ENCODE measurements around the gene INPP5K.

The INPP5K gene

DNA sequence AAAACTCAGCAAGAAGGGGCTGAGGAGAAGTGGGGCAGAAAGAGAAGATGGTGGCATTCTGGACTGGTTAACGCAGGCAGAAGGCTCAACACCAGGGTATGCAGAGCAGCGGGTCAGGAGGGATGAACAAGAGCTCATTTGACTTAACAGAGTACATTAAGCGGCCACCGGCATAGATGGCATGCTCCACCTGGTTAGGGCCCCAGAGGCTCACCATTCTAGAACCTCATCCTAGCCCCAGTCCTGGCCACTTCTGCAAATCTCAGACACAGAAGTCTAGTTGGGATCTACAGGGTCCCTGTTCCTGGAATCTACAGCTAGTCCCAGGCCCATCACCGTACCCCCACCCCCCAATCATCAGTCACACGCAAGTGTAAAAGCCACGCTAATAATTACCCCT, 22.2 kb downstream of the INPP5K start:
- DNase-seq (ENCODE audit: low spot score) (no peak), ATAC-seq (ENCODE audit: low read depth) (no peak)
- Histone ChIP-seq H3K27me3 (ENCODE audit: insufficient read depth, poor library complexity, severe bottlenecking) (no peaks in the 10 kb centered on the region), H3K4me1 (ENCODE audit: insufficient read depth, poor library complexity, severe bottlenecking) (peaks cover under 1% of the 10 kb centered on the region), H3K27ac (ENCODE audit: poor library complexity, severe bottlenecking) (no peak overlapping the region), H3K36me3 (ENCODE audit: low read depth) (no peaks in the 10 kb centered on the region), H3K9me3 (ENCODE audit: severe bottlenecking) (no peaks in the 10 kb centered on the region), H3K4me3 (ENCODE audit: severe bottlenecking) (no peak overlapping the region)
- TF ChIP-seq, protein P1, sequence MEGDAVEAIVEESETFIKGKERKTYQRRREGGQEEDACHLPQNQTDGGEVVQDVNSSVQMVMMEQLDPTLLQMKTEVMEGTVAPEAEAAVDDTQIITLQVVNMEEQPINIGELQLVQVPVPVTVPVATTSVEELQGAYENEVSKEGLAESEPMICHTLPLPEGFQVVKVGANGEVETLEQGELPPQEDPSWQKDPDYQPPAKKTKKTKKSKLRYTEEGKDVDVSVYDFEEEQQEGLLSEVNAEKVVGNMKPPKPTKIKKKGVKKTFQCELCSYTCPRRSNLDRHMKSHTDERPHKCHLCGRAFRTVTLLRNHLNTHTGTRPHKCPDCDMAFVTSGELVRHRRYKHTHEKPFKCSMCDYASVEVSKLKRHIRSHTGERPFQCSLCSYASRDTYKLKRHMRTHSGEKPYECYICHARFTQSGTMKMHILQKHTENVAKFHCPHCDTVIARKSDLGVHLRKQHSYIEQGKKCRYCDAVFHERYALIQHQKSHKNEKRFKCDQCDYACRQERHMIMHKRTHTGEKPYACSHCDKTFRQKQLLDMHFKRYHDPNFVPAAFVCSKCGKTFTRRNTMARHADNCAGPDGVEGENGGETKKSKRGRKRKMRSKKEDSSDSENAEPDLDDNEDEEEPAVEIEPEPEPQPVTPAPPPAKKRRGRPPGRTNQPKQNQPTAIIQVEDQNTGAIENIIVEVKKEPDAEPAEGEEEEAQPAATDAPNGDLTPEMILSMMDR (IDR thresholded peaks at IDR 0.05; ENCODE audit: poor library complexity, severe bottlenecking), result no peak

DNA sequence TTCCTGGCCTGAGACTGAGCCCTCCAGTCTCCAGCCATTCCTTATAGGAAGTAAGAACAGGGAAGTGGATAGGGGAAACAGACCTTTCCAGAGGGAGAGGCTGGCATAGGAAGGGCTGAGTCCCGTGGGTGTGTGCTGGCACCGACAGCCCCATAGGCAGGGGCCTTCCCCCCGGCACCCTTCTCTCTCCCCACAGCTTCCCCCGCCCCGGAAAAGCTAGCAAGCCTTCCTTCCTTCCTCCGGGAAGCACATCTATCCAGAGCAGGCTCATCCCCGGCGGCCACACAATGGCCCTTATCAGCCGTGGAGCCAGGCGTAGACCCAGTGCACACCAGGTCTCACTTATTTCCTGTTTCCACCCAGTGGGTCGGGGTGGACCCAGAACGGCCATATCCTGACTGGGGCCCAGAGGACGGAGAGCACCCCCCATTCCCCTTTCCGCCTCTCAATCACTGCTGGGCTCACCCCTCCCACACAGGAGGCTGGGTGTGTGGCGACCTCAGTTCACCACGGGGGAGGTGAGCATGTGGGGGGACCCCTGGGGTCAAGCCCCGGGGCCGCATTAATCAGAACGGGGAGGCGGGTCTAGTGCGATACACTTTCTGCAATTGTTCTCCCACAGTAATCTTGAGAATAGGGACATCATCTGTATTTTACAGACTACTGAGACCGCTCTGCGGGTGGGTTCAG, 23.0 kb downstream of the INPP5K start:
- DNase-seq (ENCODE audit: low spot score), result no peak
- Histone ChIP-seq H3K9me3 (ENCODE audit: severe bottlenecking) (no peaks in the 10 kb centered on the region), H3K4me1 (ENCODE audit: insufficient read depth, poor library complexity, severe bottlenecking) (peaks cover 7% of the 10 kb centered on the region), H3K27me3 (ENCODE audit: insufficient read depth, poor library complexity, severe bottlenecking) (no peaks in the 10 kb centered on the region), H3K4me3 (ENCODE audit: severe bottlenecking) (no peak overlapping the region), H3K27ac (ENCODE audit: poor library complexity, severe bottlenecking) (no peak overlapping the region), H3K36me3 (ENCODE audit: low read depth) (no peaks in the 10 kb centered on the region)
- TF ChIP-seq, protein P1 (IDR thresholded peaks at IDR 0.05; ENCODE audit: poor library complexity, severe bottlenecking), result no peak
- no peak for ATAC-seq (ENCODE audit: low read depth)

DNA sequence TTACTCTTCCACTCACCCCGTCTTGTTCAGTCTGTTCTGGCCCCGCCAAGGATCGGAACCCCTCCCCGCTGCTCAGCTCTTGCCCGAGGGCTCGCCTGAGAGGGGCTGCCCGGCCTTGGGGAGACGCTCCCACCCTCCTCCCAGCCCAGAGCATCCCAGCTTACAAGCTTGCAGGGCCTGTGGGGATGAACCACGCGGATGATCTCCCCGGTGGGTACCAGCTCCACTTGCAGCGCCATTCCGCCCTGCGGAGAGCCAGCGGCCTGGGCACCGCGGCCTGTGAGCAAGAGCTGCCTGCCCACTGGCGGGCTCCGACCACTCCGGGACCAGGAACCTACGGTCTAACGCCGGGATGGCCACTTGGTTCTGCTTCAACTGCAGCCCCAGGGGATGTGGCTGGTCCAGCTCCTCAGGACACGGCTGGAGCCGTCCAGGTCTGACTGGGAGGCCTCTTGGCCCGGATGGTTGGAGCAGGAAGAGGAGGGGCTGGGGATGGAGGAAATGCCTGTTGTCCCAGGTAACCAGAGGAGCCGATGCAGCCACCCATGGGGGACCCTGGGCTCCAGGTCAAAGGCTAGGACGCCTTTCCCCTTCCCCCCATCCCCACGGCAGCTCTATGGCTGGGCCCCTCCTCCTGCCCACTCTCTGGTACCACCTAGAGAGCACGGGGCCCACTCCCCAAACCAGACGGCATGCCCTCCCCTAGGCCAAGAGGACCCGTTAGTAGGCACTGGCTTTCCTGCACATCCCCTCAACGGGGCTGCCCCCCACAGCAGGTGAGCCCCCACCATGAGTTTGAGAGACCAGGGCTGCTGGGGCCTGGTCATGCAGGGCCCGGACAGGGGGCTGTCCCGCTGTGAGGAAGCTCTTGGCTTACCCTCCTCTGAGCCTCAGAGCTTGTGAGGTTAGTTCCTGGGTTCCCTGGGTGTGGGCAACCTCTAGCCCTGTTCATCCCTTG, 23.9 kb downstream of the INPP5K start, which contains the start of gene MYO1C:
TSS of gene MYO1C (minus strand) at position 438 of the 958 bp plus-strand sequence. CDS start at position 239, 199 bp downstream.
- TF ChIP-seq, protein P1 (IDR thresholded peaks at IDR 0.05; ENCODE audit: poor library complexity, severe bottlenecking), result no peak
- ATAC-seq (ENCODE audit: low read depth), result no peak
- peak within 1 kb of the TSS; percentile 93 for H3K27ac ChIP-seq (ENCODE audit: poor library complexity, severe bottlenecking)
- H3K9me3 ChIP-seq (ENCODE audit: severe bottlenecking), result no peaks in the 10 kb centered on the region
- DNase-seq (ENCODE audit: low spot score), result no peak
- peak within 1 kb of the TSS; percentile 86 for H3K4me3 ChIP-seq (ENCODE audit: severe bottlenecking)
- H3K4me1 ChIP-seq (ENCODE audit: insufficient read depth, poor library complexity, severe bottlenecking), result peaks cover 8% of the 10 kb centered on the region
- H3K36me3 ChIP-seq (ENCODE audit: low read depth), result no peaks in the 10 kb centered on the region
- H3K27me3 ChIP-seq (ENCODE audit: insufficient read depth, poor library complexity, severe bottlenecking), result no peaks in the 10 kb centered on the region

DNA sequence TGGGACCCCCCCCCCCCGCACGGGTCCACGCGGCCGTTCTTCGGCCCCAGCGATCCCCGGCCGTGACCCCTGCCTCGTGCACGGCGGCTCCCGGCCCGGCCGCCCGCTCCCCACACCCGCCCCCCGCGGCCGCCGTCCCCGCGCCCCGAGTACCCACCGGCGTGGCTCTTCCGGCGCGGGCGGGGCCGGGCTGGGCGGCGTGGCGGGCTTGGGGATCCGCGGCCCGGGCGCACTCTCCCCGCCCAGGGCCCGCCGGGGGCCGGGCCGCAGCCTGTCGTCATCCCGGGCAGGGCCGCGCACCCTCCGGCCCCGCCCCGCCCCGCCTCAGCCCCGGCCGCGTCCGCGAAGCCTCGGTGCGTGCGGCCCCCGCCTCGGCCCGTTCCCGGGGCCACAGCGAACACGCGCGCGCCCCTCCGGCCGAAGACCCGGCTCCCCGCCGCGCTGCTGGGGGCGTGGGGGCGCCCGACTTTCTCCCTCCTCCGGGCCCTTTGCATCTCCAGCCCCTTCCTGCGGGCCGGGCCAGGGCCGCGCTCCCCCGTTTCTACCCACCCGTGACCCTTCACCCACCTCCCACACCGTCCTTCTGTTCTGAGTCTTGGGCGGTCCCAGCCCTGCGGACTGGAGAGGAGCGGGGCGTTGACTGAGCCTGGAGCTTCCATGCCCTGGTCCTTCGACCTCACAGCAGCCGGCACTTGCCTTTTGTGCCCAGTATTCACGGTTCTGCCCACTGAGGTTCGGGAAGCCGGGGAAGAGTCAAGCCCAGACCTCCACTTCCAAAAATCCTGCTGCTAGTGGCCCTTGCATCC, 24.8 kb downstream of the INPP5K start:
- peak overlapping the region; percentile 86 for H3K4me3 ChIP-seq (ENCODE audit: severe bottlenecking)
- no peaks in the 10 kb centered on the region for H3K36me3 ChIP-seq (ENCODE audit: low read depth)
- TF ChIP-seq, protein P1 (IDR thresholded peaks at IDR 0.05; ENCODE audit: poor library complexity, severe bottlenecking), result no peak
- DNase-seq (ENCODE audit: low spot score) (no peak), ATAC-seq (ENCODE audit: low read depth) (peak; percentile 43)
- H3K9me3 ChIP-seq (ENCODE audit: severe bottlenecking), result no peaks in the 10 kb centered on the region
- H3K4me1 ChIP-seq (ENCODE audit: insufficient read depth, poor library complexity, severe bottlenecking), result peaks cover 14% of the 10 kb centered on the region
- no peaks in the 10 kb centered on the region for H3K27me3 ChIP-seq (ENCODE audit: insufficient read depth, poor library complexity, severe bottlenecking)
- peak overlapping the region; percentile 93 for H3K27ac ChIP-seq (ENCODE audit: poor library complexity, severe bottlenecking)
